NB4 (cell line): ENCODE data around the gene C1orf21.

Experiments used
- DNase-seq: peaks from one replicate; pipeline ENCODE4 v3.0.0; 2010; ENCODE audit warnings: low read depth
- H3K4me3 ChIP-seq: one replicate; pipeline ENCODE4 v1.5.1; 2011; ENCODE audit warnings: mild to moderate bottlenecking, low read depth, low read length, moderate library complexity
- MAX ChIP-seq: IDR thresholded peaks from 2 replicates; pipeline ENCODE4 v1.6.1; 2011; ENCODE audit warnings: low read depth, low read length
- MYC ChIP-seq: IDR thresholded peaks from 2 replicates; pipeline ENCODE4 v1.6.1; 2011; ENCODE audit warnings: low read depth, low read length
- POLR2A ChIP-seq: IDR thresholded peaks from 2 replicates; pipeline ENCODE4 v1.6.1; 2011; ENCODE audit warnings: mild to moderate bottlenecking; ENCODE audit not compliant: insufficient read length; ENCODE audit errors: extremely low read depth
- TF ChIP-seq, protein P1 (sequence below): IDR thresholded peaks from one replicate; pipeline ENCODE4 v1.5.1; 2012; ENCODE audit warnings: low read depth, low read length

The C1orf21 gene

DNA sequence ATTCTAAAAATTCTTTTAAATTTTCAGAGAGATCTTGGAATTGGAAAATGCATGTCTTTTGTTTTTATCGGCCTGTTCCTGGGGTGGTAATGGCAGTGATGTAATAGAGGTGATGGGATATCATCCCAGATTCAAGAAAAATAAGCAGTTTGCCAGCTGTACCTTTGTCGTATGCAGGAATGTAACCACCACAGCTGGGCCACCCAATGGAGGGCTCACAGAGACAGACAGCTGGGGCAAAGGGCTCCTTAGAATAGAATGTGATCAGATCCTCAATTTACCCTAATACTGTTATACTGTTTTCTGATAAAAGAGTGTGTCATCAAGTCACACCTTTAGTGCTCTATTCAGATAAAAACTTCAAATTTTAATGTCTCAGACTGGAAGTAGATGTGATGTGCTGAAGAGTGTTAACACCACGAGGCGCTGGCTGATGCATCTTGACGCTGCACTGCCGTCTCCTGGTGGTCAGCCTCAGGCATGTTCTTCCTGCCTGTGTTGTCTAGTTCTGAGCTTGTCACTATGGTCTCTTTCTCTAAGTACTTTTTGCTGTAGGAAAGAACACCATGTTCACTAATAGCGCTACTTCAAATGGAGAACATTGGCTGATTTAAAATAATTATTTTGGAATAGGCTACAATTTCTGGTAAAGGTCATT is 78.8 kb downstream of the C1orf21 start:
- H3K4me3 ChIP-seq: no peak overlapping the region
- no peak for TF ChIP-seq POLR2A
- TF ChIP-seq, protein P1, sequence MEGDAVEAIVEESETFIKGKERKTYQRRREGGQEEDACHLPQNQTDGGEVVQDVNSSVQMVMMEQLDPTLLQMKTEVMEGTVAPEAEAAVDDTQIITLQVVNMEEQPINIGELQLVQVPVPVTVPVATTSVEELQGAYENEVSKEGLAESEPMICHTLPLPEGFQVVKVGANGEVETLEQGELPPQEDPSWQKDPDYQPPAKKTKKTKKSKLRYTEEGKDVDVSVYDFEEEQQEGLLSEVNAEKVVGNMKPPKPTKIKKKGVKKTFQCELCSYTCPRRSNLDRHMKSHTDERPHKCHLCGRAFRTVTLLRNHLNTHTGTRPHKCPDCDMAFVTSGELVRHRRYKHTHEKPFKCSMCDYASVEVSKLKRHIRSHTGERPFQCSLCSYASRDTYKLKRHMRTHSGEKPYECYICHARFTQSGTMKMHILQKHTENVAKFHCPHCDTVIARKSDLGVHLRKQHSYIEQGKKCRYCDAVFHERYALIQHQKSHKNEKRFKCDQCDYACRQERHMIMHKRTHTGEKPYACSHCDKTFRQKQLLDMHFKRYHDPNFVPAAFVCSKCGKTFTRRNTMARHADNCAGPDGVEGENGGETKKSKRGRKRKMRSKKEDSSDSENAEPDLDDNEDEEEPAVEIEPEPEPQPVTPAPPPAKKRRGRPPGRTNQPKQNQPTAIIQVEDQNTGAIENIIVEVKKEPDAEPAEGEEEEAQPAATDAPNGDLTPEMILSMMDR: no peak
- TF ChIP-seq MYC: no peak
- TF ChIP-seq MAX: no peak
- no peak for DNase-seq

DNA sequence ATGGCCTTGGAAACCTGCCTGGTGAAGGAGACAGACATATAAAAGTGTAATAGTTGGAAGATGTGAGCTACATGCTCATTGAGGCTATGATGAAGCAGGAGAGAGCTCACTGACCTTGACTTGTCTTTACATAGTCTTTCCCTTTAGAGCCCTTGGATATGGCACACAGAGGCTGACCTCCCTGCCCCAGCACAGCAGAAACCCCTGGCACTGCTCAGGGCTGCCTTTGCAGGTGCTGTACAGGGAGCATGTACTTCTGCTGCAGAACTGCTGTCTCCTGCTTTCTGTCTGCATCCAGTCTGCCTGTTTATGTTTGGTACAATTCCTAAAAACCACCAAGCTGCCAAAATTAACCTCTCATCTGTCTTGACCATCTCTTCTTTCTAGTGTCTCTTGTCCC is 80.5 kb downstream of the C1orf21 start:
- DNase-seq: no peak
- H3K4me3 ChIP-seq: no peak overlapping the region
- TF ChIP-seq POLR2A: no peak
- no peak for TF ChIP-seq MYC
- no peak for TF ChIP-seq MAX
- TF ChIP-seq, protein P1: no peak

DNA sequence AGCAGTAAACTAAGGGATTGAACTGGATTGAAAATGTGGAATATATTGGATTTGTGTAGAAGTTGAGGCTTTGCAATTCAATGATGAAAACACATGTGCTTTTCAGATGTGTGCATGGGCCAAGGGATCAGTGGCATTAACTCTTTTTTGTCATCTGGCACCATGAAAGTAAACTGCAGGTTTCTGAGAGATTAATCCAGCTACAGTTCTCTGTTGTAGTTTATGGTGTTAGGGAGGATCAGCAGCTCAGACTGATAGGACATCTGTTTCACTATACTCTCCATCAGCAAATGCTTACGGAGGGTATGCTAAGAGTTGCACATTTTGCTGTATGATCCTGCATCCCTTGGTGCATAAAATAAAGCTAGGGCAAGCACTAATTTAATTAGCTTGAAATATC is 82.6 kb downstream of the C1orf21 start:
- no peak overlapping the region for H3K4me3 ChIP-seq
- TF ChIP-seq, protein P1: no peak
- TF ChIP-seq POLR2A (no peak), MAX (no peak), MYC (no peak)
- DNase-seq: no peak

GRCh38 chr1:184471686-184472085 is 84.9 kb downstream of the C1orf21 start:
- DNase-seq: no peak
- no peak overlapping the region for H3K4me3 ChIP-seq
- TF ChIP-seq MYC (no peak), POLR2A (no peak), MAX (no peak)
- TF ChIP-seq, protein P1: no peak

- TF ChIP-seq, protein P1: no peak
- TF ChIP-seq POLR2A (no peak), MAX (no peak), MYC (no peak)
- no peak for DNase-seq
- H3K4me3 ChIP-seq: no peak overlapping the region
These were observed 85.3 kb downstream of the C1orf21 start for GRCh38 chr1:184472136-184472535.
